BE2C (cell line): ENCODE measurements around the gene LACRT.

ENCODE experiments used
- DNase-seq: peaks from one replicate; pipeline ENCODE4 v3.0.0-alpha.2; 2020
- H3K27me3 ChIP-seq: fragments of 250-450 bp; sonication (Bioruptor Pico); 2 replicates; pipeline ENCODE4 v1.5.1; 2020; ENCODE audit warnings: mild to moderate bottlenecking
- H3K36me3 ChIP-seq: fragments of 250-450 bp; sonication (Bioruptor Pico); 2 replicates; pipeline ENCODE4 v1.5.1; 2020; ENCODE audit warnings: mild to moderate bottlenecking
- H3K4me1 ChIP-seq: fragments of 250-450 bp; sonication (Bioruptor Pico); 2 replicates; pipeline ENCODE4 v1.5.1; 2020
- H3K4me3 ChIP-seq: 2 replicates; pipeline ENCODE4 v1.5.1; 2011; ENCODE audit warnings: low read depth, low read length
- H3K9me3 ChIP-seq: fragments of 250-450 bp; sonication (Bioruptor Pico); 2 replicates; pipeline ENCODE4 v1.5.1; 2020
- CTCF ChIP-seq: IDR thresholded peaks from 2 replicates; pipeline ENCODE4 v1.5.1; 2012; ENCODE audit warnings: mild to moderate bottlenecking, low read depth, low read length

Gene LACRT

GRCh38 chr12:54581412-54581811 lies 53.3 kb downstream of the LACRT start:
- TF ChIP-seq CTCF, result no peak
- H3K4me1 ChIP-seq, result no peaks in the 10 kb centered on the region

More at GRCh38 chr12:54581412-54581811, 53.3 kb downstream of the LACRT start:
- H3K36me3 ChIP-seq, result no peaks in the 10 kb centered on the region
- H3K27me3 ChIP-seq, result peaks cover 30% of the 10 kb centered on the region
- H3K9me3 ChIP-seq, result no peaks in the 10 kb centered on the region
- H3K4me3 ChIP-seq, result no peak overlapping the region
- DNase-seq, result no peak
